Tibial nerve (tissue), 4 donors: ENCODE data around the gene CD81. TPM values are rescaled to one million over a fixed set of nuclear protein-coding genes. Genes with fewer than 3 reads are reported as not detected.

Experiments
- DNase-seq, 2 donors: peaks; one replicate each; pipeline ENCODE4 v3.0.0-alpha.2; 2019; ENCODE audit warnings: low spot score in 2 of 2
- H3K27ac ChIP-seq, 4 donors: fragments of 200-600 bp; sonication (generic) in 3 of 4; one replicate each; pipeline ENCODE4 v1.5.1; 2017 to 2019; ENCODE audit warnings: mild to moderate bottlenecking in 1 of 4
- H3K27me3 ChIP-seq, 2 donors: fragments of 200-600 bp; sonication (generic) in 1 of 2; one replicate each; pipeline versions ENCODE4 v1.5.1 to v1.6.0; 2017 to 2019
- H3K36me3 ChIP-seq, 3 donors: fragments of 200-600 bp; sonication (generic); one replicate each; pipeline ENCODE4 v1.5.1; 2018 to 2019
- H3K4me1 ChIP-seq, 4 donors: fragments of 200-600 bp; sonication (generic) in 3 of 4; one replicate each; pipeline ENCODE4 v1.5.1; 2017 to 2019
- H3K4me3 ChIP-seq, 4 donors: fragments of 200-600 bp; sonication (generic) in 3 of 4; one replicate each; pipeline ENCODE4 v1.5.1; 2017 to 2019; ENCODE audit warnings: mild to moderate bottlenecking in 1 of 4, moderate library complexity in 1 of 4
- H3K9me3 ChIP-seq, 4 donors: fragments of 200-600 bp; sonication (generic) in 3 of 4; one replicate each; pipeline ENCODE4 v1.5.1; 2017 to 2019
- CTCF ChIP-seq, 5 experiments: fragments of 200-600 bp in 3 of 5; fragments of 450-650 bp in 2 of 5; sonication (generic) in 3 of 5; IDR thresholded peaks; one replicate each; pipeline ENCODE4 v1.5.1; 2016 to 2019; ENCODE audit warnings: antibody characterized with exemption in 5 of 5, mild to moderate bottlenecking in 3 of 5, moderate library complexity in 2 of 5
- EP300 ChIP-seq, 2 donors: sonication (generic); formaldehyde crosslinking; IDR thresholded peaks; one replicate each; pipeline ENCODE4 v1.6.1; 2017; ENCODE audit warnings: antibody characterized with exemption in 2 of 2, mild to moderate bottlenecking in 1 of 2
- POLR2A ChIP-seq, 2 donors: fragments of 450-650 bp; IDR thresholded peaks; one replicate each; pipeline ENCODE4 v1.6.1; 2017; ENCODE audit warnings: antibody characterized with exemption in 2 of 2, mild to moderate bottlenecking in 2 of 2, moderate library complexity in 2 of 2
- WGBS, 2 donors: methylation state at CpG; one replicate each; pipeline ENCODE4 v1.1.5; 2018; 5-methylcytosine and 5-hydroxymethylcytosine counted together
- total RNA-seq, 4 donors: library from RNA; depleted of rRNA; stranded (reverse); fragments of >200 nt; gene quantifications; one replicate each; pipeline ENCODE4 v1.1.0, GENCODE V29; 2016

CD81 gene
- total RNA-seq, 4 donors from 2014 or later, result 650 to 822 (median 674) TPM

- Histone ChIP-seq H3K4me3 (no peak overlapping the region), H3K27ac (no peak overlapping the region), H3K9me3 (no peaks in the 10 kb centered on the region), H3K4me1 (peaks cover 0 to 9% (median 2%) of the 10 kb centered on the region in 4 donors), H3K27me3 (no peaks in the 10 kb centered on the region), H3K36me3 (no peaks in the 10 kb centered on the region)
- 83 to 89% methylated on average over 25 to 28 of the region's 30 CpGs for WGBS, 2 donors
- DNase-seq, result no peak
- TF ChIP-seq EP300 (IDR thresholded peaks at IDR 0.05), result no peak
- TF ChIP-seq POLR2A (IDR thresholded peaks at IDR 0.05), result no peak
- no peak for TF ChIP-seq CTCF (IDR thresholded peaks at IDR 0.05)
These were observed 34.6 kb downstream of the CD81 start for GRCh38 chr11:2411446-2412305.

- no peak for DNase-seq
- no peaks in the 10 kb centered on the region for H3K36me3 ChIP-seq
- no peaks in the 10 kb centered on the region for H3K27me3 ChIP-seq
- no peaks in the 10 kb centered on the region for H3K9me3 ChIP-seq
- WGBS, 2 donors, result 77 to 83% methylated on average over 2 to 5 of the region's 6 CpGs
- H3K4me1 ChIP-seq, result peaks cover 0 to 9% (median 2%) of the 10 kb centered on the region in 4 donors
- H3K27ac ChIP-seq, result no peak overlapping the region
- no peak overlapping the region for H3K4me3 ChIP-seq
- TF ChIP-seq CTCF (IDR thresholded peaks at IDR 0.05), result no peak
- TF ChIP-seq EP300 (IDR thresholded peaks at IDR 0.05), result no peak
- no peak for TF ChIP-seq POLR2A (IDR thresholded peaks at IDR 0.05)
These were observed 35.2 kb downstream of the CD81 start for GRCh38 chr11:2412323-2412722.

DNA sequence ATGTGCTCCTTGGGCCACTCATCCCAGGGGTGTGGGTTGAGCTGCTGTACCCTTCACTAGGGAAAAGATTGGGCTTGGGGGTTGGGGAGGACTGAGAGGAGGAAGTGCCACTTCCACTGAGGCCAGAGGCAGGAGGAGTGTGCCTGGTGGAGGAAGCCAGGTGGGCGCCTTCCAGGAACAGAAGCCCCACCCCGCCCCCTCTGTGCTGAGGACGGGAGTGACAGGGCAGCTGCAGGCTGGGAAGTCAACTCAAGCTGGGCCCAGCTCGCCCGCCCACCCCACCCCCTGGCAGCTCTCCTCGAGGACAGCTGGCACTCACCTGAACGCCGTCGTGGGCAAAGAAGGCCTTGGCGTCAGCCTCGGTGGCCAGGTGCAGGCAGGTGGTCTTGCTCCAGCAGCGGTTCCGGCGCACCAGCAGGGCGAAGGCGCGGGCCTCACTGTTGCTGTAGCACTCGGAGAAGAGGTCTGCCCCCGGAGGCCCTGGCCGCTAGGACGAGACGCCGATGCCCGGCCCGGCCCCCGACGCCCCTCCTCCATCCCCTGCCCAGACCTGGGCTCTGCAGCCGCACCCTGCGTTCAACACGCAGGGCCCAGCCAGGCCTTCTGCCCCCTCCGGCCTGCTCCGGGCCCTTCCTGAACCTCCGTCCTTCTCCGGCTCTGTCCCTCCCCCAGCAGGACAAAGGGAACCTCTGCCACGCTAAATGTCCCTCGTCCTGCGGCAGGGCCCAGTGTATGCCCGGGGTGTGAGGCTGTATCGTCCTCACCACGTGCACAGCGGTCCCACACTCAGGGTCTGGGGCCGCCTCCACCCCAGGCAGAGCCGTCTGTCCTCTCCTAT lies 36.9 kb downstream of the CD81 start:
- TF ChIP-seq CTCF (IDR thresholded peaks at IDR 0.05), result no peak
- TF ChIP-seq EP300 (IDR thresholded peaks at IDR 0.05), result no peak
- no peak for TF ChIP-seq POLR2A (IDR thresholded peaks at IDR 0.05)
- Histone ChIP-seq H3K4me1 (peaks cover 0 to 9% (median 2%) of the 10 kb centered on the region in 4 donors), H3K36me3 (no peaks in the 10 kb centered on the region), H3K27ac (no peak overlapping the region), H3K9me3 (no peaks in the 10 kb centered on the region), H3K27me3 (no peaks in the 10 kb centered on the region), H3K4me3 (no peak overlapping the region)
- 83 to 90% methylated on average over 37 to 41 of the region's 43 CpGs for WGBS, 2 donors
- DNase-seq, result no peak

GRCh38 chr11:2414616-2415015 lies 37.5 kb downstream of the CD81 start:
- H3K4me1 ChIP-seq, result peaks cover 0 to 12% (median 2%) of the 10 kb centered on the region in 4 donors
- no peak overlapping the region for H3K27ac ChIP-seq
- no peaks in the 10 kb centered on the region for H3K9me3 ChIP-seq
- no peak for DNase-seq
- no peak for TF ChIP-seq EP300 (IDR thresholded peaks at IDR 0.05)
- TF ChIP-seq POLR2A (IDR thresholded peaks at IDR 0.05), result no peak
- TF ChIP-seq CTCF (IDR thresholded peaks at IDR 0.05), result no peak
- H3K27me3 ChIP-seq, result no peaks in the 10 kb centered on the region
- H3K36me3 ChIP-seq, result no peaks in the 10 kb centered on the region
- no peak overlapping the region for H3K4me3 ChIP-seq
- WGBS, 2 donors, result 87 to 93% methylated on average over 32 to 34 of the region's 35 CpGs

DNA sequence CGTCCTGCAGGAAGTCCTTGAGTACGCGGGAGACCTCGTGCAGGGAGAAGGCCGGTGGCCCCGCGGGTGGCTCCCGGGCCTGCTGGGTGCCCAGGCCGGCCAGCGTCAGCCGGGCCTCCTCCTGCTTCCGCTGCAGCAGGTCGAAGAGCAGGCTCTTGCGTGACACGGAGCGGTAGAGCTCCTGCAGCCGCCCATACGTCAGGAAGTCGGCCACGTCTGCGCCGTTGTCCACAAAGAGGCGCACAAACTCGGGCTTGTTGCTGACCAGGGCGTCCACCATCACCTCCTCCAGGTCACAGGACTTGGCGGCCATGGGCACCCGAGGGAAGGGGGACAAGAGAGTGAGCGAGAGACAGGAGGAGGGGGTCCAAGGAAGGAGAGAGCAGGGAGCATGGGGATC lies 38.1 kb downstream of the CD81 start:
- 87 to 88% methylated on average over 28 of the region's 28 CpGs for WGBS, 2 donors
- TF ChIP-seq CTCF (IDR thresholded peaks at IDR 0.05) (no peak), POLR2A (IDR thresholded peaks at IDR 0.05) (no peak), EP300 (IDR thresholded peaks at IDR 0.05) (no peak)

More for the DNA sequence above, 38.1 kb downstream of the CD81 start:
- H3K27ac ChIP-seq, result no peak overlapping the region
- no peak overlapping the region for H3K4me3 ChIP-seq
- no peaks in the 10 kb centered on the region for H3K36me3 ChIP-seq
- H3K27me3 ChIP-seq, result no peaks in the 10 kb centered on the region
- peaks cover 0 to 12% (median 2%) of the 10 kb centered on the region in 4 donors for H3K4me1 ChIP-seq
- no peaks in the 10 kb centered on the region for H3K9me3 ChIP-seq
- DNase-seq, result no peak
